HG03095 (cell line): ENCODE measurements around the gene TAS1R3.
"Not testable (repeated sequence)": the region's sequence is repeated elsewhere in the genome, so short reads cannot be mapped to it uniquely, and the experiment has no call there.

Experiments used
- ATAC-seq: cut with Tn5 transposase; IDR thresholded peaks from one replicate; pipeline ENCODE4 v1.9.1; 2021; ENCODE audit warnings: moderate library complexity; ENCODE audit not compliant: unreplicated experiment

Gene TAS1R3

DNA sequence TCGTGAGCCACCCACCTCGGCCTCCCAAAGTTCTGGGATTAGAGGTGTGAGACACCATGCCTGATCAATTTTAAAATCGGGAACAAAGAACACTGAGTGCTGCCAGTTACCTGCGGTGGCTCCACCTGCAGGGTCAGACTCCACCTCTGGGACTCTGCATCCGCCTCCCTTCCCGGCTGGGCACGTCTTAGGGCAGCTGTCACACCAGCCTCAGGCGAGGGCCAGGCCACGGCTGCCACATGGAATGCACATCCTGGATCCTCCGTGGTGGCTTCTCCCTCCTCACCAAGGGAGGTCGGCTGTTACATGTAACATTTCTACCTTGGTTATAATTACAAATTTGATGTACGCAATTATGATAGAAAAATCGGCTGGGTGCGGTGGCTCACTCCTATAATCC, 33.2 kb downstream of the TAS1R3 start:
- ATAC-seq = no peak

DNA sequence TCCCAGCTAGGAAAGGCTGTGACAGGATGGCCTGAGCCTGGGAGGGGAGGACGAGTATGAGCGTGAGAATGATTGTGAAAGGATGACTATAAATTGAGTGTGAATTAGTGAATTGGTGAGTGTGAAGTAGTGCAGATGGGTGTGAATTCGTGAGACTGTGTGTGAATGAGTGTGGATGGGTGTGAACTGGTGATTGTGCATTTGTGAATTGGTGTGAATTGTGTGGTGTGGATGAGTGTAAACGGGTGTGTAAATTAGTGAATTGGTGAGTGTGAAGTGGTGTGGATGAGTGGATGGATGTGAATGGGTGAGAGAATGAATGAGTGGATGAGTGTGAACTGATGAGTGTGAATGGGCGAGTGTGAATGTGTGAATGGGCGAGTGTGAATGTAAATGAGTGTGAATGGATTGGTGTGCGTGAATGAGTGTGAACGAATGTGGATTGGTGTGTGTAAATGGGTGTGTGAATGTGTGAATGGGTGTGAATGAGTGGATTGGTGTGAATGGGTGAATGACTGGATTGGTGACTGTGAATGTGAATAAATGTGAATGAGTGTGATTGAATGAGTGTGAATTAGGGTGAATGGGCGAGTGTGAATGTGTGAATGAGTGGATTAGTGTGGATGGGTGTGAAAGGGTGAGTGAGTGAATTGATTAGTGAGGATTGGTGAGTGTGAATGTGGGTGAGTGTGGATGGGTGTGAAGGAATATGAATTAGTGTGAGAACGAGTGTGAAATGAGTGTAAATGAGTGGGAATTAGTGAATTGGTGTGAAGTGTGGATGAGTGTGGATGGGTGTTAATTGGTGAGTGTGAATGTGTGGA, 35.0 kb downstream of the TAS1R3 start:
- ATAC-seq = no peak

DNA sequence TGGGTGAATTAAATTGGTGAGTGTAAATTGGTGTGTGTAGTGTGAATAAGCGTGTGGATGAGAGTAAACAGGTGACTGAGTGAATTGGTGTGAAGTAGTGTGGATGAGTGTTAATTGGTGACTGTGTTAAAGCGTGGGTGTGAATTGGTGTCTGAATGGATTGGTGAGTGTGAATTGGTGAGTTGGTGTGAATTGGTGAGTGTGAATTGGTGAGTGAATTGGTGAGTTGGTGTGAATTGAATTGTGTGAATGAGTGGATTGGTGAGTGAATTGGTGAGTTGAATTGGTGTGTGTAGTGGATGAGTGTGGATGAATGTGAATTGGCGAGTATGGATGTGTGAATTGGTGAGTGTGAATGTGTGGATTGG, 35.6 kb downstream of the TAS1R3 start:
- ATAC-seq = no peak

DNA sequence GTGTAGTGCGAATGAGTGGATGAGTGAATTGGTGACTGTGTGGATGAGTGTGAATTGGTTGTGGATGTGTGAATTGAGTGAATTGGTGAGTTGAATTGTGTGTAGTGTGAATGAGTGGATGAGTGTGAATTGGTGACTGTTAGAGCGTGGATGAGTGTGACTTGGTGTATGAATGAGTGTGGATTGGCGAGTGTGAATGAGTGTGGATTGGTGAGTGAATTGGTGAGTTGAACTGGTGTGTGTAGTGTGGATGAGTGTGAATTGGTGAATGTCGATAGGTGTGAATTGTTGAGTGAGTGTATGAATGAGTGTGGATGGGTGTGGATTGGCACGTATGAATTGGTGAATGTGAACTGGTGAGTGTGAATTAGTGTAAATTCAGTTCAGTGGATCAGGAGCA, 36.2 kb downstream of the TAS1R3 start:
- ATAC-seq = no peak

DNA sequence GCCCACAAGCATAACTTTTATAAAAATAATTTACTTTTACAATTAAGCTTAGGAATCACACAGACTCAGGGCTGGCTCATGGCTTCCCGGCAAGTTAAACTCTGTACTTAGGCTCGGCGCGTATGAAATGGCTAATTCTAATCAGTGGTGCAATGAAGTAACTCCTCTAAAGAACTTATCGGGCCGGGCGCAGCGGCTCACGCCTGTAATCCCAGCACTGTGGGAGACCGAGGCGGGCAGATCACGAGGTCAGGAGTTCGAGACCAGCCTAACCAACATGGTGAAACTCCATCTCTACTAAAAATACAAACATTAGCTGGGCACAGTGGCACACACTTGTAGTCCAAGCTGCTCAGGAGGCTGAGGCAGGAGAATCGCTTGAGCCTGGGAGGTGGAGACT, 39.0 kb downstream of the TAS1R3 start:
- not testable (repeated sequence) for ATAC-seq

DNA sequence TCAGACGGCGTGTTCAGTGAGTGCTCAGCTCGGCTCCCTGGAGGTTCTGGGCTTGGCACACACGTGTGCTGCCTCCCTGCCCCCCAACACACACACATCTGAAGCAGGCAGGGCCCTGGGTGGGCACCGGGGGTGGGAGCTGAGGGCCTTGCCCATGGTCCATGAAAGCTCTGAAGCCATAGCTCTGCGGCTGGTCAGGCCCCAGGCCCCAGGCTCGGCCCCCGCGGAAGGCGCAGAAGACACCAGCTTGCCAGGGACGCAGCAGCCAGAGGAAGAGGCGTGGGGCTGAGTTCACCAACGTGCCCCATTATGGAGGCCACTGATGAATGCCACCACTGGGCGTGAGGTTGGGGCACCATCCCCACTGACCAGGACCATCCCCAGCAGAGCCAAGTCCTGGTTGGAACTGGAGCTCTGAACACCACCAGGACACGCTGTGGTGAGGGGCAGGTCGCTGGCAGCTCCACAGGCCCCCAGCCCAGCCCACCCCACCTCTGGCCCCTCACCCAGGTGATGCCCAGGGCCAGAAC, 39.8 kb downstream of the TAS1R3 start:
- no peak for ATAC-seq

DNA sequence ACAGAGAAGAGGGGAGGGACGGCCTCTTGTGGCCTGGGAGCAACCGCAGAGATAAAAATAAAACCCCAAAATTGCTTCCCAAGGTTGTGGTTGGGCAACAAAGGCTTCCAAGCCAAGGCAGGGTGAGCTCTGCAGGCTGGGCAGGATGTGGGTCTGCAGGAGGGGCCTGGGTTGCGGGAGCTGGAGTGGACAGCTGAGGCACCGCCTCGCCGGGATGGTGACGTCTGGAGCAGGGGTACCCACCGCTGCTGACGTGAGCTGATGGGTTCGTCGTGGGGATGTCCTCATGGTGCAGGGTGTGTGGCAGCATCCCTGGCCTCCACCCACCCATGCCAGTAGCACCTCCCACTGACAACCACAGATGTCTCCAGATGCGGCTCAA, 40.3 kb downstream of the TAS1R3 start:
- ATAC-seq = no peak

DNA sequence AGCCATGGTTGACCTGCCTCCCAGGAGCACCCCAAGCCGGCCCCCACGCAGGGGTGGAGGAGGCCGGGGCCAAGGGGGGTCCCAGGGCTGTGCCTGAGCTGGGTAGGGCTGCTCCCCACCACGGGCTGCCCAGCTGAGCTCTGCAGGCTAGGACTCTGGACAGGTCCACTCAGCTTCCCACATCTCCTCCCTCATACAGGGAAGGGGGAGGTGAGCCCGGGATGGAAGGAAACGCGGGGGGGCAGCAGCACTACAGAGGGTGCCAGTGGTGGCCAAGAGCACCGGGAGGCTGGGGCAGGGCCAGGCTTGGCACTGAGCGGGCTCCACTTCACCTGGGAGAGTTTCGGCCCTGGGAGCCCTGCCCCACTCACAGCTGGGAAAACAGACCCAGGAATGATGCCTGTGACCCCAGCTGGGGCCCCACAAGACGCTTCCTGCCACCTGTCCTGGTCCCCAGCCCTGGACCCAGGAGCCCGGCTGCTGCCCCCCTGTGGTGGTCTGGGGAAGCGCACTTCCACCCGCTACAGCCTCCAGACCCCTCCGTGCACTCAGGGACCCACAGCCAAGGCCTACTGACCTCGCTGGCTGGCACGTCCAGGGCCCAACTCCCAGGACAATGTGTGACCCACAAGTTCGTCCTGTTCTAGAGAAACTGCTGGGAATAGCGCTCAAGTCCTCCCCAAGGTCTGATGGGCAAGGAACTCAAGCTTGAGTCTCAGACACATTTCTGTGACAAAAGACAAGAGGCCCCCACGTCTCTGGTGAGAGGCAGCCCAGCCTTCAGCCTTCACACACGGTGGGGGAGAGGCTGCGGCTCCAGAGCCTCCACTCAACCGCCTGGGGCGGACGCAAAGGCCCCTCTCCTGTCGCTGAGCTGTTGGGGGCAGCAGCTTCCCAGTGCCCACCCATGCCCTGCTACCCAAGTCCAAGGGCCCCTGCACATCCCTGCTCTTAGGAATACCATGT, 40.9 kb downstream of the TAS1R3 start:
- ATAC-seq = no peak

DNA sequence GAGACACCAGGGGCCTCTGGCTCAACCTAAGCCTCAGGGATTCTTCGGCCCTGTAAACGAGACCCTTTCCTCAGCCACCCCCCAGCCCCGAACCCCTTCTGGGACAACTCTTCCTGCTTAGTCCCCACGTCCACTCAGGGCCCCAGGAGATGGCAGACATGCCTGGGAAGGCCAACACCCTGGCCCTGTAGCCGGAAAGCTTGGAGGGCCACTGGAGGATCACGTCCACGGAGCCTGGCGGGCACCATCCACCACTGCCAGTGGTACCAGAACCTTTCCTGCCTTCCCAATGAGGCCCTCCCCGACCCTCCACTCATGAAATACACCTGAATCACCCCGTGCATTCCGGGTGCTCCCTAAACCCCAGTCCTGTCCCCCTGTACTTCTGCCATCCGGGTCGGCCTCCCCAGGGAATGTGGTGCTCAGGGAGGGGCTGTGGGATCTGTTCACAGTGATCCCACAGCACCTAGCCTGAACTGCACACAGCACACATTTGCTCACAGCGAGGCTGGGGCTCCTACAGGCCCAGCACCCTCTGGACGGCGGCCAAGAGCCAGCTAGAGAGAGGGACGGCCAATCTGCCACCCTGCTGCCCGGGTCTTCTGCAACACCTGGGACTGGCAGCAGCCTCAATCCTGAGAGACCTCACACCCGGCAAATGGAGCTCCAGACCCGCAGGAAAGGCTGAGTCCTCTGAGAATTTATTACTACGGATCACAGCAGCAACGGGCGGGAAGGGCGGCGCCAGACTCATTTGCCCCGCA, 42.2 kb downstream of the TAS1R3 start:
- ATAC-seq = no peak

DNA sequence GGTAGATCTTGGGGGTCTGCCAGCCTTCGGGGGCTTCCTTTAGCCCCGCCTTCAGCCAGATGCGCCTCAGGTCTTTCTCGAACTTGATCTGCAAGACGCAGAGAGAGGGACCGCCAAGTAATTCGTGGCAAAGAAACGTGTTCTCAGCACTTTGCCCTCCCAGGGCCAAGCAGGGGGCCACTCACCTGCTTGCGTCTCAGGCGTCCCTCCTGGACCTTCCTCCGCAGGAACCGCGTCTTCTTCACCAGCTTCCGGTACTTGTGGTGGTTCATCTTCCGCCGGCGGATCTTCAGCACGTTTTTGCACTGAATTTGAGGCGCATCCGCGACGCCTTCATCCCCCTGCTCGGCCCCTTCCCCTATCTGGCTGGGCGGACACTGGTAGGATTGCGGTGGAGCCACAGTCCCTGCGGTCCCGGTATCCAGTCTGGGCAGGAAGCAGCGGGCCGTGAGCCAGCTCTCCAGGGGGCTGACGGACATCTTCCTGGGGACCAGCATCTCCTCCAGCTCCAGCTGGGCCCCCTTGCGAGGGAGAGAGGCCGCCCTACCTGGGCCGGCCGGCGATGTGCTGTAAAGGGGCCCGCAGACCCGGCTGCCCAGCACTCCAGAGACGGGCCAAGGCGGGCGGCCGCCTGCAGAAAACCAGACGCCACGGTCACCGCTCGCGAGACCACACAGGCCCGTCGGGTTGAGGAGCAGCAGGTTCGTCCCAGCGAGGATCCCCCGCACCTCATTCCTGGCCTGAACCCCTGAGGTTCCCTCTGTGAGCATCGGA, 42.9 kb downstream of the TAS1R3 start:
- ATAC-seq = no peak

DNA sequence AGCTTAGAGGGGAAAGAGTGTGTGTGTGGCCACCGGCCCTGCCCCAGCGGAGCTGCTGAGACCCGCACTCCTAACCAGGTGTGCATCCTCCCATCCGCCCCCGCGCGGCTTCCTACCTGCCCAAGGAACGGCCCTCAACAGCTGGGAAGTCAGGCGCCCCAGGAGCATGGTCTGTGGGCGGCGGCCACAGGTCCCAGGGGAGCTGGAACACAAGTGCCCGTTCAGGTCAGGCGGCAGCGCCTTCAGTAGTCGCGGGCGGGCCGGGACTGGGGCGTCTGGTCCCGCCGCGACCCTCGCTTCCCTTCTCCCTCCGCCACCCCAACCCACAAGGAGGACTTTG, 43.5 kb downstream of the TAS1R3 start:
- no peak for ATAC-seq

DNA sequence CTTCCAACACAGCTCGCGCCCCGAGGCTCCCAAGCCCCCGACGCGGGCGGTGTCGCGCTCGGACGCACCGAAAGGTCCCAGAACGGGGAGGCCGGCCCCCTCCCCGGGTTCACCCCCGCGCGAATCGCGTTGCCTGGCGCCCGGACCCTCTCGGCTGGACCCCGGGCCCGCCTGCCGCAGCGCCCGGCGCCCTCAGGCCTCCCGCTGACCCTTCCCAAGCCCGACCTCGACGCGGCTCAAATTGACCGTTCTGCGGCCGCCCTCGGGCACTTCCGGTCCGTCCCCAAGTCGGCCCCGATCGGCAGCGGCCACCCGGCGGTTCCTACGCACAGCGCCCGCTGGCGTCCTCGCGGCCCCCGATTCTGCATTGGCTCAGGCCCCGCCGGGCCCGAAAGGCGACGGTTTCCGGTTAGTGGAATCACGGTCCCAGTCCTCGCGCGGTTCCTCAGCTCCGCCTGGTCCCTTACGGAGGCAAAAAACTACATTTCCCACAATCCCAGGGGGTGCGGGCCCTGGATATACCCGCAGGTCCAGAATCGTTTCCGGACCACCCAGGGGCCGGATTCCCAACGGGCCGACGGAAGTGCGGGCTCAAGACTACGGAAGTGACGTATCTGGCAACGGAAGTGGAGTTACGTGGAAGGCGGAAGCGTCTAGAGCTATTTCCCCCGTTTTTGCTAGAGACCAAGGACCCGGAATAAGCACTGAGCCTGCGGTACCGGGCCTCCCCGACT, 44.0 kb downstream of the TAS1R3 start, which contains the start of gene AURKAIP1:
AURKAIP1 (minus strand) TSS at position 279 of the 734 bp plus-strand sequence. CDS start 451 bp downstream, outside the sequence.
- peak; percentile 80 for ATAC-seq

DNA sequence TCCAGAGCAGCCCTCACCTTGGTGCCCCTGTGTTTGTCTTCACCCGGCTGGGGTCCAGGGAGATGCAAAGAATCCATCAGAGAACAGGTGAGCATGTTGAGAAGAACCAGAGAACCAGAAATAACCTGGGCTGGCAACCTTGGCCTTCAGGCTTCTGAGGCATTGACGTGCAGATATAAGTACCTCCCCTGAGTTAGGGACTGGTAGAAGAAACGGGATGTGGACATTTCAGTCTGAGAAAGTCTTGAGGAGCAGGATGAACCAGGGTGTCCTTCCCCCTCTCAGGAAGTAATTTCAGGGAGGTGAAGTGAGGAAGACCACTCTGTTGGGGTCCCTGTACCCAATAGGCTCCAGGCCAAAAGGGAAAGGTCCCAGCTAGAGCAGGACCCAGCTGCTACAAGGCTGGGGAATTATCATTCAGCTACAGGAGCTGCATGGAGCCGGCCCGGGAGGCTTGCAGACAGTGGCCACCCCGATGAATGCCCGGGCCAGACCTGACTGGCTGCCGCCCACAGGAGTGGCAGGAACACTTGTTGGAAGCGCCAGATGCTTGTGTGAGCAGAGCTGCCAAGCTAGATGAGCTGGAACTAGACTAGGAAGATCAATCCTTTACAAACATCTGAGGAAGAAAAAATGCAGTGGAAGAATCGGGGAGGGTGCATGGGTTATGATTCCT, 45.6 kb downstream of the TAS1R3 start:
- ATAC-seq = no peak

DNA sequence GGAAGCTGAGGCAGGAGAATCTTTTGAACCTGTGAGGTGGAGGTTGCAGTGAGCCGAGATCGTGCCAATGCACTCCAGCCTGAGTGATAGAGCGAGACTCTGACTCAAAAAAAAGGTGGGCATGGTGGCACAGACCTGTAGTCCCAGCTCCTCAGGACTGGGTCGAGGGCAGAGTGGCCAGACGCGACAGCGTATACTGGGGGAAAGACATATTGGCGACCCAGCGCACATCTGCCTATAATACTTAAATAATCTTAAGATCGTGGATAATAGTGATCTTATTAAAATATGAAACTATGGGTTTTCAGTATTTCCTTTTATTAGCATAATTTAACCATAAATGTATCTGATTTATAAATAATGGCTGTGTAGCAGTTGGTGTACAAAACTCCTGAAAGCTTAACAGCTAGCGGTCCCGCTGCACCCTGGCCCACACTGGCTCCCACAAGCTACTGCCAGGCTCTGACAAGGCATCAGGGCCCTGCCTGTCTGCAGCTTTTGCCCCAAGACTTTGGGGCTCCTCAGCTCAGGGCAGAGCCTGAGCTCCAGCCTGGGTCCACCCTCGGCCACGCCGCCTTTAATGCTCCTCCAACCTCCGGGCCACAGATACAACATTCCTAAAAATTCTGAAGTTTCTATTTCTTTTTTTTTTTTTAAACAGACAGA, 46.6 kb downstream of the TAS1R3 start:
- ATAC-seq = no peak

DNA sequence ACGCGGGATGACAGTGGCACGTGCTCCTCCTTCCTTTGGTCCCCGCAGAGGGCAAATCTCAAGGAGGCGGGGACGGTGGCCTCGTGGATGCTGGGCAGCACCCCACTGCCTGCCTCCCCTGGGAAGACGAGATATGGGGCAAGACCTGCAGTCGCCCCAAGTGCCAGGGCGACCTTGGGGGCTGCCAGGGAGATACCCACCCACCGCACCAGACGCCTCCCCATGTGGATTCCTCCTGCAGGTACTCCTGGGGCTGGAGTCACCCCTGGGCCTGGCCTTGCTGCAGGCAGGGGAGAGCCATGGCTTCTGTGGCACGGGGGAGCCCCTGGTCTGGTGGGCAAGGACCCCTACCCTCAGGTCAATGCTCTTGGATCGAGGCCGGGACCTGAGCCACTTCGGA, 49.8 kb downstream of the TAS1R3 start:
- no peak for ATAC-seq

DNA sequence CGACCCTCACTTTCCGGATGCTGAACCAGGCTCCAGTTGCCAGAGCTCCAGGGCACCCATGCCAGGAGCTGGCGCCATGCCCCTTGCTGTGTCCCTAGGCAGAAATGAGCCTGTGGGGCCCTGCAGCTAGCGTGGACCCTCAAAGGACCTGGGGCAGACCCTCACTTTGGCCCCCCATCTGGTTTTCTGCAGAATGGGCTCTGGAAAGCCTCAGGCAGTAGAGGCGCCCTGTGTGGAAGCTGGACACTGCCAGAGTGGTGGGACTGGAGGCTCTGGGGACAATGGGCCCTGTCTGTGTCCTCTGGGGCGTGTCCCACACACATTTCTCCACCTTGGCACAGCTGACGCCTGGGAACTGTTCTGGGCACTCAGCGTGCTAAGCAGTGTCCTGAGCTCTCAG, 50.2 kb downstream of the TAS1R3 start:
- no peak for ATAC-seq
